Measurements from ENCODE around the gene CHIT1.
"Not testable (repeated sequence)": the region's sequence is repeated elsewhere in the genome, so short reads cannot be mapped to it uniquely, and the experiment has no call there.

Gene CHIT1

GRCh38 chr1:203265541-203265940 is 36.1 kb upstream of the CHIT1 start:
- DNase-seq (ENCODE audit: low read depth, low spot score): no peak

- no peak for DNase-seq (ENCODE audit: low read depth, low spot score)
Measured at GRCh38 chr1:203264052-203264501, 34.6 kb upstream of the CHIT1 start.

- DNase-seq (ENCODE audit: low read depth, low spot score): no peak
Measured at GRCh38 chr1:203263496-203263895, 34.0 kb upstream of the CHIT1 start.

GRCh38 chr1:203256636-203257035 is 27.2 kb upstream of the CHIT1 start:
- not testable (repeated sequence) for DNase-seq (ENCODE audit: low read depth, low spot score)

GRCh38 chr1:203254782-203255181 is 25.3 kb upstream of the CHIT1 start:
- not testable (repeated sequence) for DNase-seq (ENCODE audit: low read depth, low spot score)

- DNase-seq (ENCODE audit: low read depth, low spot score): no peak
Measured at GRCh38 chr1:203252678-203253077, 23.2 kb upstream of the CHIT1 start.

GRCh38 chr1:203251466-203251865 is 22.0 kb upstream of the CHIT1 start:
- DNase-seq (ENCODE audit: low read depth, low spot score): no peak

- no peak for DNase-seq (ENCODE audit: low read depth, low spot score)
Measured at GRCh38 chr1:203250911-203251310, 21.4 kb upstream of the CHIT1 start.

- DNase-seq (ENCODE audit: low read depth, low spot score): no peak
Measured at GRCh38 chr1:203244776-203245175, 15.3 kb upstream of the CHIT1 start.

GRCh38 chr1:203241708-203242107 is 12.2 kb upstream of the CHIT1 start:
- not testable (repeated sequence) for DNase-seq (ENCODE audit: low read depth, low spot score)

GRCh38 chr1:203239526-203240305 is 10.2 kb upstream of the CHIT1 start:
- DNase-seq (ENCODE audit: low read depth, low spot score): no peak

GRCh38 chr1:203239081-203239480 is 9.6 kb upstream of the CHIT1 start:
- DNase-seq (ENCODE audit: low read depth, low spot score): no peak

- DNase-seq (ENCODE audit: low read depth, low spot score): no peak
Measured at GRCh38 chr1:203238535-203238934, 9.1 kb upstream of the CHIT1 start.

- DNase-seq (ENCODE audit: low read depth, low spot score): not testable (repeated sequence)
Measured at GRCh38 chr1:203234901-203235300, 5.4 kb upstream of the CHIT1 start.

GRCh38 chr1:203228670-203229069 is 803 bp downstream of the CHIT1 start:
- DNase-seq (ENCODE audit: low read depth, low spot score): no peak

- no peak for DNase-seq (ENCODE audit: low read depth, low spot score)
Measured at GRCh38 chr1:203227371-203228083, 1.9 kb downstream of the CHIT1 start.

- no peak for DNase-seq (ENCODE audit: low read depth, low spot score)
Measured at GRCh38 chr1:203225071-203225470, 4.4 kb downstream of the CHIT1 start.

- no peak for DNase-seq (ENCODE audit: low read depth, low spot score)
Measured at GRCh38 chr1:203223012-203223775, 6.3 kb downstream of the CHIT1 start.

GRCh38 chr1:203219934-203220333 is 9.5 kb downstream of the CHIT1 start:
- no peak for DNase-seq (ENCODE audit: low read depth, low spot score)

- no peak for DNase-seq (ENCODE audit: low read depth, low spot score)
Measured at GRCh38 chr1:203219171-203219570, 10.3 kb downstream of the CHIT1 start.

- no peak for DNase-seq (ENCODE audit: low read depth, low spot score)
Measured at GRCh38 chr1:203217668-203218067, 11.8 kb downstream of the CHIT1 start.

GRCh38 chr1:203217139-203217655 is 12.3 kb downstream of the CHIT1 start:
- DNase-seq (ENCODE audit: low read depth, low spot score): no peak
